Mesendoderm (in vitro differentiated cells): ENCODE data around the gene B4GALNT1.

Source experiments
- DNase-seq: peaks from one replicate; pipeline ENCODE4 v3.0.0; 2013
- H2AK5ac ChIP-seq: 2 replicates; pipeline ENCODE4 v1.6.1; 2013; ENCODE audit warnings: low read length, inconsistent platforms
- H2BK120ac ChIP-seq: 2 replicates; pipeline ENCODE4 v1.6.1; 2013; ENCODE audit warnings: low read depth, mild to moderate bottlenecking, low read length, moderate library complexity, mixed read lengths
- H2BK15ac ChIP-seq: replicated peaks from 2 replicates; pipeline ENCODE4 v1.6.1; 2013; ENCODE audit warnings: low read depth, mild to moderate bottlenecking, moderate library complexity
- H2BK5ac ChIP-seq: 2 replicates; pipeline ENCODE4 v1.6.1; 2013; ENCODE audit warnings: low read length, inconsistent platforms
- H3K18ac ChIP-seq: 2 replicates; pipeline ENCODE4 v1.6.1; 2013; ENCODE audit warnings: mild to moderate bottlenecking, low read length, mixed read lengths
- H3K23ac ChIP-seq: one replicate; pipeline ENCODE4 v1.6.1; 2013; ENCODE audit warnings: low read length
- H3K27ac ChIP-seq: 2 replicates; pipeline ENCODE4 v1.5.1; 2013; ENCODE audit warnings: low read depth, mild to moderate bottlenecking, inconsistent platforms, low read length, moderate library complexity
- H3K27me3 ChIP-seq: 2 replicates; pipeline ENCODE4 v1.6.1; 2013; ENCODE audit warnings: low read length, control low read depth, mild to moderate bottlenecking, inconsistent platforms; ENCODE audit not compliant: insufficient read depth, poor library complexity
- H3K36me3 ChIP-seq: 2 replicates; pipeline ENCODE4 v1.6.1; 2013; ENCODE audit warnings: low read length, inconsistent platforms; ENCODE audit not compliant: control insufficient read depth, insufficient read depth
- H3K4ac ChIP-seq: one replicate; pipeline ENCODE4 v1.6.1; 2013; ENCODE audit warnings: low read depth, mild to moderate bottlenecking, low read length, moderate library complexity
- H3K4me1 ChIP-seq: 2 replicates; pipeline ENCODE4 v1.6.1; 2013; ENCODE audit warnings: low read depth, low read length, inconsistent platforms; ENCODE audit not compliant: control insufficient read depth
- H3K4me2 ChIP-seq: 2 replicates; pipeline ENCODE4 v1.6.1; 2013; ENCODE audit warnings: low read length
- H3K4me3 ChIP-seq: 2 replicates; pipeline ENCODE4 v1.5.1; 2013; ENCODE audit warnings: mild to moderate bottlenecking, low read length
- H3K56ac ChIP-seq: one replicate; pipeline ENCODE4 v1.6.1; 2013; ENCODE audit warnings: low read length
- H3K79me1 ChIP-seq: 2 replicates; pipeline ENCODE4 v1.6.1; 2013; ENCODE audit warnings: low read length, inconsistent platforms
- H3K79me2 ChIP-seq: 2 replicates; pipeline ENCODE4 v1.6.1; 2013; ENCODE audit warnings: mild to moderate bottlenecking, low read length; ENCODE audit not compliant: control insufficient read depth, insufficient read depth
- H3K9ac ChIP-seq: 2 replicates; pipeline ENCODE4 v1.6.1; 2013; ENCODE audit warnings: low read length, inconsistent platforms
- H4K5ac ChIP-seq: one replicate; pipeline ENCODE4 v1.6.1; 2013; ENCODE audit warnings: low read length
- H4K8ac ChIP-seq: one replicate; pipeline ENCODE4 v1.6.1; 2013; ENCODE audit warnings: low read depth, mild to moderate bottlenecking, control low read depth, low read length, moderate library complexity
- WGBS: extraction: QIAGEN DNeasy Blood & Tissue Kit; methylation state at CpG from one replicate; pipeline ENCODE4 v1.1.7; 2013; ENCODE audit warnings: low lambda C conversion rate, missing lambda C conversion rate; ENCODE audit not compliant: insufficient coverage; ENCODE audit errors: extremely low coverage; 5-methylcytosine and 5-hydroxymethylcytosine counted together

The B4GALNT1 gene

DNA sequence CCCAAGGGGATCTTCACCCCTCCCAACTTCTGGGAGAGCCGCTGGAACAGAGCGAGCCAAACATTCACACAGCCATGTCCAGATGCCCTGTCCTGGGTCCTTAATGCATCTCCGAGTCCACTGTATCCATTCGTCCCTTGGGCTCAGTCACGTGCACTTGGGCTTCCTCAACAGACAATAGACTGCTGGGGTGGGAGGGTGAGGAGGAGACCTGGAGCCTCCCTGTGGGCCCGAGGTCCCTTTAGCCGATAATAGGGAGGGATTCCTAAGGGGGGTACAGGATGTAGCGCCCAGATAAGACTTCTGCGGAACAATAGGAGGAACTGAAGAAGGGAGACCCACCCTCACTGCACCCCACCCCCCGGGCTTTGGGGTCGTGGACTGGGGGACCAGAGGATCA, 15.1 kb downstream of the B4GALNT1 start:
- H3K4me3 ChIP-seq, result no peak overlapping the region
- H2BK120ac ChIP-seq, result no peak overlapping the region
- H3K4me2 ChIP-seq, result no peak overlapping the region
- peak; percentile 15 for DNase-seq
- no peaks in the 10 kb centered on the region for H3K79me1 ChIP-seq
- no peak overlapping the region for H3K23ac ChIP-seq
- no peak overlapping the region for H3K27ac ChIP-seq
- H3K36me3 ChIP-seq, result no peaks in the 10 kb centered on the region
- H3K9ac ChIP-seq, result no peak overlapping the region
- H3K79me2 ChIP-seq, result no peaks in the 10 kb centered on the region
- no peak overlapping the region for H2BK15ac ChIP-seq
- no CpG with 5 or more reads among the region's 11 CpGs for WGBS
- H3K4ac ChIP-seq, result no peak overlapping the region
- no peak overlapping the region for H2BK5ac ChIP-seq
- no peak overlapping the region for H4K8ac ChIP-seq
- H4K5ac ChIP-seq, result no peak overlapping the region
- H3K56ac ChIP-seq, result no peak overlapping the region
- peaks cover 2% of the 10 kb centered on the region for H3K4me1 ChIP-seq
- no peak overlapping the region for H3K18ac ChIP-seq
- no peak overlapping the region for H2AK5ac ChIP-seq
- H3K27me3 ChIP-seq, result peaks cover 66% of the 10 kb centered on the region

- Histone ChIP-seq H3K4ac (no peak overlapping the region), H3K79me2 (no peaks in the 10 kb centered on the region), H4K8ac (no peak overlapping the region), H3K4me2 (no peak overlapping the region), H3K27ac (no peak overlapping the region), H3K56ac (no peak overlapping the region), H4K5ac (no peak overlapping the region), H3K79me1 (no peaks in the 10 kb centered on the region), H3K18ac (no peak overlapping the region), H3K9ac (no peak overlapping the region), H2AK5ac (no peak overlapping the region), H3K23ac (no peak overlapping the region), H3K27me3 (peaks cover 66% of the 10 kb centered on the region), H2BK120ac (no peak overlapping the region), H3K36me3 (no peaks in the 10 kb centered on the region), H2BK5ac (no peak overlapping the region), H2BK15ac (no peak overlapping the region), H3K4me1 (peaks cover 2% of the 10 kb centered on the region), H3K4me3 (no peak overlapping the region)
- no CpG with 5 or more reads among the region's 3 CpGs for WGBS
- DNase-seq, result no peak
These were observed 16.5 kb downstream of the B4GALNT1 start for GRCh38 chr12:57616383-57617101.

GRCh38 chr12:57615637-57616036, 17.4 kb downstream of the B4GALNT1 start:
- Histone ChIP-seq H3K36me3 (no peaks in the 10 kb centered on the region), H3K79me1 (no peaks in the 10 kb centered on the region), H2BK15ac (no peak overlapping the region), H3K56ac (no peak overlapping the region), H3K4me3 (no peak overlapping the region), H2BK120ac (no peak overlapping the region), H2AK5ac (no peak overlapping the region), H3K9ac (no peak overlapping the region), H3K4me2 (no peak overlapping the region), H3K27ac (no peak overlapping the region), H3K23ac (no peak overlapping the region), H3K4me1 (peaks cover 2% of the 10 kb centered on the region), H4K5ac (no peak overlapping the region), H3K18ac (no peak overlapping the region), H3K79me2 (no peaks in the 10 kb centered on the region), H2BK5ac (no peak overlapping the region), H3K4ac (no peak overlapping the region), H4K8ac (no peak overlapping the region), H3K27me3 (peaks cover 57% of the 10 kb centered on the region)
- DNase-seq, result no peak
- WGBS, result no CpG with 5 or more reads among the region's 5 CpGs

DNA sequence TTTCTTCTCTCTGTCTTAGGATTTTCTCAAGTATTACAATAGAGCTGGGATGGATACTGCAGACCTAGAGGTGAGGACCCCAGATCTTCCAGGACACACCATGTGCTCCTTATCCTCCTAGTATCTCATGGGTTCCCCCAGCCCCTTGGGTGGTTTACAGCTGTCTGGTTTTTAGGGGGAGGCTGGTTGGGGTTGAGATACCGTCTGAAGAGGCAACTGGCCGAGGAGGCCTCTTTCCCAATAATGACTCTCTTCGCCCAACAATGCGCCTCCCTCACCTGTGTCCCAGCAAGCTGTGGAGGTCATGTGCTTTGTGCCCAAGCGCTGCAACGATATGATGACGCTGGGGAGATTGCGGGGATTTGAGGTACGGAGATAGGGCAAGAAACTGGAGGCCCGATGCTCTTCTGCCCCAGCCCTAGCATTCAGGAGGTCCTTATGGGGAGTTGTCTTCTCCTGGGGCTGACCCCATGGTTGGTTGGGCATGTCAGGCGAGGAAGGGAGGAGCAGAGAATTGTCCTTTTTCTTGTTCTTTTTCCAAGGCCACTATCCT, 18.0 kb downstream of the B4GALNT1 start:
- Histone ChIP-seq H2BK120ac (no peak overlapping the region), H3K23ac (no peak overlapping the region), H3K27ac (no peak overlapping the region), H3K9ac (no peak overlapping the region), H3K79me1 (no peaks in the 10 kb centered on the region), H4K8ac (no peak overlapping the region), H3K4me3 (no peak overlapping the region), H3K27me3 (peaks cover 51% of the 10 kb centered on the region), H3K4ac (no peak overlapping the region), H3K36me3 (no peaks in the 10 kb centered on the region), H2BK5ac (no peak overlapping the region), H3K4me2 (no peak overlapping the region), H4K5ac (no peak overlapping the region), H3K79me2 (no peaks in the 10 kb centered on the region), H3K56ac (no peak overlapping the region), H2AK5ac (no peak overlapping the region), H2BK15ac (no peak overlapping the region), H3K4me1 (peaks cover 2% of the 10 kb centered on the region), H3K18ac (no peak overlapping the region)
- no CpG with 5 or more reads among the region's 11 CpGs for WGBS
- DNase-seq, result no peak

- Histone ChIP-seq H3K27ac (no peak overlapping the region), H3K36me3 (no peaks in the 10 kb centered on the region), H3K18ac (no peak overlapping the region), H3K4me3 (no peak overlapping the region), H2AK5ac (no peak overlapping the region), H4K8ac (no peak overlapping the region), H3K79me2 (no peaks in the 10 kb centered on the region), H3K27me3 (peaks cover 44% of the 10 kb centered on the region), H2BK15ac (no peak overlapping the region), H2BK5ac (no peak overlapping the region), H3K56ac (no peak overlapping the region), H3K4me2 (no peak overlapping the region), H3K4me1 (peaks cover 4% of the 10 kb centered on the region), H4K5ac (no peak overlapping the region), H3K4ac (no peak overlapping the region), H3K23ac (no peak overlapping the region), H3K79me1 (no peaks in the 10 kb centered on the region), H2BK120ac (no peak overlapping the region), H3K9ac (no peak overlapping the region)
- no CpG with 5 or more reads among the region's 14 CpGs for WGBS
- DNase-seq, result peak; percentile 82
These were observed 18.6 kb downstream of the B4GALNT1 start for GRCh38 chr12:57614178-57614947.
